HG03558 (cell line): ENCODE data around the gene OR2A42.
"Not testable (repeated sequence)": the region's sequence is repeated elsewhere in the genome, so short reads cannot be mapped to it uniquely, and the experiment has no call there.

ENCODE experiments used
- ATAC-seq: cut with Tn5 transposase; IDR thresholded peaks from one replicate; pipeline ENCODE4 v1.9.1; 2021; ENCODE audit warnings: moderate number of reproducible peaks; ENCODE audit not compliant: unreplicated experiment; ENCODE audit errors: extremely low read depth

Gene OR2A42

DNA sequence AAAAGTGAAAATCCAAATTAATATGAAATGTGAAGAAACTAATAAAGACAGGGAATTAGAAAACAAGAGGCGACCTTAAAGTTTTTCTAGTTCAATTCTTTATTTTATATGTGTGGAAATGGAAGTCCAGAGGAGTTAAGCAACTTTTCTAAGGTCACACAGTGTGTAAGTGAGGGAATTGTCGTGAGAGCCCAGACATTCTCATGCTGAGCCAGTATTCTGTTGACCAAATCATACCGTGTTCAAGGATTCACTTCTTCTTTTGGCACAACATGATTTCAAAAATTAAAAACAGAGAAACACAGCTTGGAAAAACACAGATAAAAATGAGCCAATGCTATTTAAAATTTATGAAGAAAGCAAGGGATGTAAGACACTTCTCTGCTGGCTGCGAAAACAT, 12.5 kb downstream of the OR2A42 start:
- ATAC-seq = not testable (repeated sequence)

DNA sequence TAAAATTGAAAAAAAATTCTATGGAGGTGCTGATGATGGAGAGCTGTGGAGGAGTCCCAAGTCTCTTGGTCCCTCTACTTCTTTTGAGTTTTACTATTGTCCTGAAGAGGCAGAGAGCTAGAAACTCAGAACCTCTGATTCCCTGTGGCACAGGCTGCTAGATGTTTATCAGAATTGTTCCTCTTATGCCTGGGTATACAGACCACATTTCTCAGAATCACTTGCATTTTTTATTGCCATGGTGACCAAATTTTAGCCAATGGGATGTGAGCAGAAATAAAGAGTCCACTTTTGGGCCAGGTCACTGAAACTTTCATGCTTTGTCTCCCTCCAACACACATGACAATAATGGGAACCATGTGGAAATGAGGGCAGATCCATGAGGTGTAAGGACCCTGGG, 15.7 kb downstream of the OR2A42 start:
- ATAC-seq = not testable (repeated sequence)

DNA sequence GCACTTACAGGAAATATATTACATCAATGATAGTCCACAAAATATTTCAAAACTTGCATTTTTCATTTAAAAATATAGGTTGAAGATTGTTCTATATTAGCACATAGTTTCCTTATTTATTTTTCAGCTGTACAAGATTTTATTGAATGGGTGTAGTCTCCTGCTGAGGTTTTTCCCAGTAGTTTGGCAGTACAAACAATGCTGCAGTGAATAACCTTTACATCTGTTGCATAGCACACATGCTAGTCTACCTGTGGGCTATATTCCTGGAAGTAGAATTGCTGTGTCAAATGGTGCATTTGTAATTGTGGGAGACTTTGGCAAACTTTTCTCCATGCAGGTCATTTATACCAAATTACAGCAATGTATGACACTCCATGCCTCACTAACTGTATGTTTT, 18.9 kb downstream of the OR2A42 start:
- ATAC-seq = not testable (repeated sequence)

DNA sequence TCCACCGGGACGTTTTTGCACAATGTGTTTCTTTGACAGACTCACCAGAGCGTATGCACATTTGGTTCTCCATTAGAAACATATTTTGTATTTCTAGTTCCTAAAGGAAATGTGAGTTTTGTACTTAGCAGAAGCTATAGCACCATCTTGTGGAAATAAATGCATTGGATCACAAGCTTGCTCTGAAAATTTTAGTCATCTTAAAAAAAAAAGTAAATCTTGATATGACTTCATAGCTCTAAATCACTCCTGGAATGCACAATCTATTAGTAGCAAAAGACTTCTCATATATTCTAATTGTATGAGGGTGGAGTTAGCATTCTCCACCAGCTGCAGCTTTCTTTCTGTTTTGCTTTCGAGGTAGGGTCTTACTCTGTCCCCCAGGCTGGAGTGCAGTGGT, 20.3 kb downstream of the OR2A42 start:
- not testable (repeated sequence) for ATAC-seq

DNA sequence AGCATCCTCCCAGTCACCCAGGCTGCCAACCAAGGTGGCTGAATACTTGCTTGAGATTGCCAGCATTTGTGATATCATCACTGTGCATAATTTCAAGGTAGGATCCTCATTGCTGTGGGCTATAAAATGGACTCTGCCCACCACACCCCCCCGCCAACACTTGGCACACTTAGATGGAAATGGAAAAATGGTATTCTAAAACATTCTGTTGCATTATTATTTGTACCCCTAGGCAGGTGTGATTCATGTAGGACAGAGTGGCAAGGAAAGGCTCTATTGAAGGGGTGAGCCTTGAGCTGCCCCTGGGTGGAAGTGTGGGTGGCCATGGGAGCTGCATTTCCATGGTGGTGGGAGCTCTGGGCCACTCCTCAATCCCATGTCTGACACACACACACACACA, 20.8 kb downstream of the OR2A42 start:
- ATAC-seq = not testable (repeated sequence)

DNA sequence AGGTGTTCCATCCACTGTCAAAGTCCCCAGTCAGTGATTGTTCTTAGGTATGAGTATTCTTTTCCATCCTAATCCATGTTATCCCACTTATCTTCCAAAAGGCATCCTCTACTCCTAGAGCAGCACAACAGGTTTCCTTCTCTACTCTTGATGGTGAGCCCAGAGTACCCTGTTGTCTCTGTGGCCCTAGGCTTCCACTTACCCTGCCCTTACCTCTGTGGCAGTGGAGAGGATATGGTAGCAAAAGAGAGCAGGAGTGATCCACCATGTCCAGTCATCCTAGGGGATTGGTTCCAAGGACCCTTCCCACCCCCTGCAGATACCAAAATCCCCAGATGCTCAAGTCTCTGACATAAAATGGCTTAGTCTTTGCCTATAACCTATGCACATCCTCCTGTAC, 22.2 kb downstream of the OR2A42 start:
- ATAC-seq = not testable (repeated sequence)

DNA sequence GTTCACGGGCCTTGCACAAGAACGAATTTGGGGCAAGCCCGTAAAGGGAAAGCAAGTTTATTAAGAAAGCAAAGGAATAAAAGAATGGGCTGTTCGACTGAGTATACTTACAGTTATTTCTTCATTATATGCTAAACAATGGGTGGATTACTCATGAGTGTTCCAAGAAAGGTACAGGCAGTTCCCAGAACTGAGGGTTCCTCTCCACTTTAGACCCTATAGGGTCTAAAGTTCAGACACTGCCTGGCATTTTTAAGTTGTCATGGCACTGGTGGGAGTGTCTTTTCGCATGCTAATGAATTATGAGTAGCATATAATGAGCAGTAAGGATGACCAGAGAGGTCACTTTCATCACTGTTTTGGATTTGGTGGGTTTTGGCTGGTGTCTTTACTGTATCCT, 34.1 kb downstream of the OR2A42 start:
- not testable (repeated sequence) for ATAC-seq

DNA sequence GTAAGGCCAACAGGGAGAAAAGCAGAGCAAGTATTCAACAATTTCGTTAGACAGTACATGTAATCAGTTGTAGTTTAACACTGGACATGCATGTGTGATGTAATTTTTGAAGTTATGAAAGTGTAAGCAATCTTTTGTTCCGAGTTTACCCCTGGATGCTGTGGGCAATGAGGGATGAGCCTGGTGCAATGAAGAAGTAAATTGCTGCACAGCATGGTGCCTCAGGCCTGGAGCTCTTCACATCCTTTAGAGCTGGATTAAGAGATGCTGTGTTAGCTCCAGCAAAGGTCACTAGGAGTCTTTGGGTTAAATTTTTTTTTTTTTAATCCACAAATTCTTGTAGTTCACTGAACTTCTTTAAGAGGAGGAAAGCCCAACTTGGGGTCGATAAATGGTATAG, 36.3 kb downstream of the OR2A42 start:
- not testable (repeated sequence) for ATAC-seq

DNA sequence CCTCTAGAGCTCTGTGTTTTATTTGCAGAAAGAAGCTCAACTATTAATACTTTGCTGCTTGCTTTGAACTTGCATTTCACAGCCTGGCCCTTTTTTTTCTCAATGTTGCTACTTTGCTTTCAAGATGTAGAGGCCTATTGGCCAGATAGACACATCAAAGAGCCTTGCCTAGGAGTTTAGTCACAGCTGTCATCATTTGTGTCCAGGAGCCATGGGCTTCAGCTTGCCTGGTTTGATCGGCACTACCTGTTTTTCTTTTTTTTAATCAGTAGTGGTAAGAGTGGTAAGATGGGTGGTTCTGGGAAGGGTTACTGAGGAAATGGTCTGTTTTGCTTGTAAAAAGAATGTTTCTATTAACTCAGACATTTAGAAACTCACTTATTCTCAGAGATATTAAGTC, 37.4 kb downstream of the OR2A42 start:
- peak; percentile 20 for ATAC-seq

DNA sequence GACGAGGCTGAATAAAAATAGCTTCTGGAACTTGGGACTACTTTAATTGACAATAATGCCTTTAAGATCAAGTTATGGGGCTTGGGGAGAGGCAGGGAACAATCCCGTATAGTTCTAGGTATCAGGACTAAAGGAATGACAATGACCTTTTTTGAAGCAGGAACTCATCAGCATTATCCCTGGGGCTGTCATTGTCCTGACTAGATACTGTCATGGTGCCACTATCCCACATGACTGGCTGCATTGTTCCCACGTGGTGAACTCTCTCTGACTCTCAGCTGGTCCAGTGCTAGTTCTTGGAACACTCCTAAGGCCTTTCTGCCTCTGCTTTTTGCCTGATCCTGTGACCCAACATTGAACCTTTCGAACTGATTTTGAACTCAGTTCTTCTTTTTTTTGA, 40.5 kb downstream of the OR2A42 start:
- ATAC-seq = not testable (repeated sequence)

DNA sequence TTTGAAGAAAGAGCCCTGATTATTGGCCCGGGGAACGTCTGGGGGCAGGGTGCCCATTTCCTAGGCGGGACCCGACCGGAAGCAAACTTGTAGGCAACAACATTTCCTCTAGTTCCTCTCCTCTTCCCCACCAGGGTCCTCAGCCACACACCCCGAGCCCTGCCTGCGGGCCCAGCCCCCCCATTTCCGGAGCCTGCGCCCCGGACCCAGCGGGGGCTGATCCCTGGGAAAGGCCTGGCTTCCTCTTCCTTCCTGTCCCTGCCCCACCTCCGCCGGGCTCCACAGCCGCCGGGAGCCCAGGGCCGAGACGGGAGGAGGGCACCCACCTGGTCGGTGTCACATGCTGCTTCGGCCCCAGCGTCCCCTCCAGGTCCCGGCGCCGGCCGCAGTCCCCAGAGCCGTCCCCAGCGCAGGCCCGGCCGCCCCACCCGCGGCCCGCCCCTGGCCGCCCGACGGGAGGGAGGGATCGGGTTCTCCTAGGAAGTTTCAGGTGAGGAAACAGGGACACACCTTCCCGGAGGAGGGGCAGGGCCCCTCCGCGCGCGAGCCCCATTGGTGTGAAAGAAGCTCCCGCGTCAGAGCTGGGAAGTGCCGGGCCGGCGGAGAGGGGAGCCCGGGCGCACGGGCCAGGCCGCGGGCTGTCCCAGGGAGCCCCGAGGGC, 44.1 kb downstream of the OR2A42 start, which contains the start of gene ARHGEF35:
Gene ARHGEF35, minus strand, starts transcription at position 622 of the 661 bp plus-strand sequence. CDS start 7,450 bp downstream, outside the sequence.
- peak; percentile 41 for ATAC-seq

DNA sequence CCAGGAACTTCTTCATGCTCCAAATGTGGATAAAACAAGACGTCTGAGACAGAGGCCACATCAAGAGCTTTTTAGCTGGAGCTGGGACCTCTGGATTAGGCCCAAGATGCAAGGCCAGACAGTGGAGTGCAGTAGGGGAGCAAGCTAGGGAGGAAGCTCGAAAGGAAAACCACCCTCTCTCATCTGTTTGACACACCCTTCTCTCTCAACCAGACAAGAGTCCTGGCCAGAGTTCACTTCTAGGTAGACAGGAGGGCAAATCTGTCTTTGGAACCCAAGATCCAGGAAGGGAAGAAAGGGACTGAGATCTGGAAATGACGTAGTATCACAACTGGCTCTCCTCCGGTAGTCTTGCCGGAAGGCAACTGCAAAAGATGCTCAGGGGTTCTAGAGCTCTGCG, 45.0 kb downstream of the OR2A42 start:
- ATAC-seq = not testable (repeated sequence)

DNA sequence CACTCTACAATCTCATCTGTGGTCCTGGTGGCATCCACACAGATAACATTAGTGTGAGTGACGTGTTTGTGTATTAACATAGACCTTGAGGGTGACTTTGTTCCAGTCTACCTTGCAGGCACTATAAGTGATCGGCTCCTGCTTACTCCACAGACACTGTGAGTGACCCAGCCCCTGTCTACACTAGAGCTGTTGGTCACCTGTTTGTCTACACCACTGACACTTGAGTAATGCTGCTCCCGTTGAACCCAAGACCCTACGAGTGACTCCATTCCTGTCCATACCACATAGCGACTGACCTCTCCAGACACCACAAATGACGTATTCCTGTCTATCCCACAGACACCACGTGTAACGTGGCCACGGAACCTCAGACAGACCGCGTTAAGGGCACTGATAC, 45.6 kb downstream of the OR2A42 start:
- ATAC-seq = not testable (repeated sequence)

DNA sequence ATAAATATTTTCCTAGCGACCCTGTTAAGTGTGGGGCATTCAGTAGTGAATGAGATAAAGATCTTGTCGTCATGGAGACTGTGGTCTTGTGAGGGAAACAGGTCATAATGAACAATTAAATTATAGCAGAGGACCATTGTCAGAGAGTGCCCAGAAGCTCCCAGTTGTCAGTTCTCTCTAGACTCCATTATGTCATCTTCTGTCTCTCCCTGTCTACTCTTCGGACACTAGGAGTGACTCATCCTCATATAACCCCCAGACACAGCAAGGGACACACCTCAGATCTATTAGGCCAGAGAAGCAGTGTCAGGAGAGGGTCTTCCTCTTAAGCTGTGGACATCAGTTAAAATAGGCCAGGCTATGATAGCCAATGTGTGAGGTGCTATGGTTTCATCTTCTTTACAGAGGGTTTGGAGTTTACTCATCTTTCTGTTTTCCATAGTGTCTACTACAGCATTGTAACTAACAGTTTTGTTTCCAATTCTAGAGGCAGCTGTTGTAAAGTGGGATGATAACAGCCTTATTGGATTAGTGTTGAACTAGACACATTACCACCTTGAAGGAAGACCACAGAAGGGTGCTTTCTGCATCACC, 50.7 kb downstream of the OR2A42 start:
- ATAC-seq = not testable (repeated sequence)

DNA sequence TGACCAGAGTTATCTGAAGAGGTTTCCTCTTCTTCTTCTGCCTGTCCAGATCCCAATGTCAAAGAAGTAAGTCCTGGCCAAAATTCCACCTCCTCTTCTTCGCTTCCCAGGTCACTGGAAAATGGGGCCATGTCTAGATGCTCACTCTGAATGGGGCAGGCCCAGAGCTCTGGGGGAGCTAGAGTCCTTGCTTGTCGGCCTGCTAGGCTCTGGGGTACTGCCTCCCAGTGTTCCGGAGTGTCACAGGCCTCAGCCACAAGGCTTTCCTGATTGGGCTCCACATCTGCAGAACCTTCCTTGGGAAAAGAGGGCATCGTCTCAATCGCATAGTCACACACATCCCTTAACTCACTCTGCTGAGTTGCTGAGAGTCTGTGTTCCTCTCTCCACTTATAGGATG, 51.6 kb downstream of the OR2A42 start:
- ATAC-seq = not testable (repeated sequence)

DNA sequence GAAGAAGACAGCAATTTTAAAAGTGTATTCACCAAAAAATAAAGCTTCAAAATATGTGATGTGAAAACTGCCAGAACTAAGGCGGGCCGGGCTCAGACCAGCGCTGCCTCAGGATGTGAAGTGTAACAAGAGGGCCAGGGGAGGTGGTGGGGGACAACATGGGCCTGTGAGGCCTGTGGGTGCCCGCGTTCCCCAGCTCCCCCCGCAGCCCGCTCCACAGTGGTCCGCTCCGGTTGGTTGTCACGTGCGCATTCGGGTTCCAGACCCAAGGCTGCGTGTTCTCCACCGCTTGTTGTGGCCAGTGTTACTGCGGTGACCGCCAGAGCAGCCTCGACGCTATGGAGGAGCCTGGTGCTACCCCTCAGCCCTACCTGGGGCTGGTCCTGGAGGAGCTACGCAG, 56.2 kb downstream of the OR2A42 start, which contains the start of gene CTAGE4:
Gene CTAGE4, plus strand, starts transcription at position 301 of the 400 bp plus-strand sequence. Its CDS starts 38 bp downstream, at position 339.
- not testable (repeated sequence) for ATAC-seq

DNA sequence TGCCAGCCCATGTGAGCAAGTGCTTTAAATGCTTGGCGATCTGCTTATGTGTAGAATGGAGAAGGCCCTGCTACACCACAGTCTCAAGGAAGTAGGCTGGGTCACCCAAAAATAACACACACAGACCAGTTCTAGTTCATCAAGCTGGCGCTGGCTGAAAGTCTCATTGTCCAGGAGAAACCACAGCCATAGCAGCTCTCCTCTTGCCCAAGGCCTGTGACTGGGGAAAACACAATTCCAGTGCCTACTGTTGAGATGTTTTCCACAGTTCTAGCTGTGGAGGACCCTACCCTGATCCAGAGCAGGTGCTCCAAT, 60.3 kb downstream of the OR2A42 start:
- not testable (repeated sequence) for ATAC-seq

DNA sequence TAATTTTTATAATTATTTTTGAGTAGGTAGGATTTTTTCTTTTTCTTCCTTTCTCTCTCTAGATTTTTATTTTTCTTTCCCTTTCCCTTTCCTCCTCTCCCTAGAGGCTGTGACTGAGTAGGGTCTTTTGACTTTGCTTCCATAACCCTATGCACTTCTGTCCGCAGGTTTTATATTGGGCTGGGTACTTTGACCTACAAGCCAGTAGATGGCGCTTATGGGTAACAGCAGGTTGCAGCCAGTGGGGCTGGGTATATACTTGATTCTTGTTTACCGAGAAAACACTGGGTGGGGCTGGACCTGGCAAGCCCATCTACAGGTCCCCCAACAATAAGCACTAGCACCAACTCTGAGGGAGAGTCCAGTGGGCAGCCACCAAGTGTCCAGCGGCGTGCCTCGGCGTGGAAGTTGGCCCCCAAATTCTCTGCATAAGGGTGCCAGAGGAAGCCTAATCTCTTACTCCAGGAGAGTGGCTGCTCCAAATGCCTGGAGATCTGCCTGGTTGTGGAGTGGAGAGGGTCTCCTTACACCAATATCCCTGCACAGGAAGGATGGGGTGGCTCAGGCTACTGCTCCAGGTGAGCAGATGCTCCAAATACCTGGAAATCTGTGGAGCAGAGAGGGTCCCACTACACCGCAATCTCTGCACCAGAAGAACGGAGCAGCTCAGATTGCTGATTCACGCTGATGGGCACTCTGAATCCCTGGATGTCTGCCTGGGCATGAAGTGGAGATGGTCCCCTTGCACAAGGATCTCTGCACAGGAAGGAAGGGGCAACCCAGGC, 60.8 kb downstream of the OR2A42 start:
- ATAC-seq = peak; percentile 79
